22Rv1 (cell line): Measurements from ENCODE around the gene OR8S1.
A peak's percentile ranks its signal among the peaks of the same experiment; 100 is the strongest.
"Not testable (repeated sequence)": the region's sequence is repeated elsewhere in the genome, so short reads cannot be mapped to it uniquely, and the experiment has no call there.

Source experiments
- H3K27ac ChIP-seq: fragments of 450-650 bp; 2 replicates; pipeline ENCODE4 v1.5.1; 2017
- ZFX ChIP-seq: fragments of 450-650 bp; IDR thresholded peaks from 2 replicates; pipeline ENCODE4 v1.6.1; 2017; ENCODE audit warnings: antibody characterized with exemption, borderline replicate concordance
- TF ChIP-seq, protein P1 (sequence below): fragments of 450-650 bp; IDR thresholded peaks from 2 replicates; pipeline ENCODE4 v1.5.1; 2017; ENCODE audit warnings: mild to moderate bottlenecking

The OR8S1 gene

DNA sequence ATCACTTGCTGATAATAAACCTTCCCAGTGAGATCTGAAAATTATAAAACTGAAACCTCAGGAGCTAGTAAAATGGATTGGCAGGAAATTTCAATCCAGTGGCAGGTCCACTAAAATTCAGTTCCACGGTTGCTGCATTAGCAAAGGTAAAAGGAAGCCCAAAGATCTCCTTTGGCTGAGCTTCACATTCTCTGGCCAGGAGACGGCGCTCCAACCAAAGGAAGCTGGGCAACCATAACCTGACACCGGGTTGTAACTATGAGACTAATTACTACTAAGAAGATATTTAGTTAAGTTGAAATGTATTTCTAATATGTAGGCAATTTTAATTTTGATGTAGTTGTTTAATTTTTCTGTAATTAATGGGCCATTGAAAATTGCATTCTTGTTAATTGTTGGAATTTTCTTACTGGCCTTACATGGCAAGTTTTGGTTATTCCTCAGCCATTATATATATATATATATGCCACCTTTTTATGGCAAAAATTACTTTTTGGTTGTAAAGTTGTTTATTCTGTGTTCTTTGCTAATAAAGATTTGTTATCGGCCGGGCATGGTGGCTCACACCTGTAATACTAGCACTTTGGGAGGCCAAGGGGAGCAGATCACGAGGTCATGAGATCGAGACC lies 17.0 kb downstream of the OR8S1 start:
- no peak overlapping the region for H3K27ac ChIP-seq
- TF ChIP-seq, protein P1, sequence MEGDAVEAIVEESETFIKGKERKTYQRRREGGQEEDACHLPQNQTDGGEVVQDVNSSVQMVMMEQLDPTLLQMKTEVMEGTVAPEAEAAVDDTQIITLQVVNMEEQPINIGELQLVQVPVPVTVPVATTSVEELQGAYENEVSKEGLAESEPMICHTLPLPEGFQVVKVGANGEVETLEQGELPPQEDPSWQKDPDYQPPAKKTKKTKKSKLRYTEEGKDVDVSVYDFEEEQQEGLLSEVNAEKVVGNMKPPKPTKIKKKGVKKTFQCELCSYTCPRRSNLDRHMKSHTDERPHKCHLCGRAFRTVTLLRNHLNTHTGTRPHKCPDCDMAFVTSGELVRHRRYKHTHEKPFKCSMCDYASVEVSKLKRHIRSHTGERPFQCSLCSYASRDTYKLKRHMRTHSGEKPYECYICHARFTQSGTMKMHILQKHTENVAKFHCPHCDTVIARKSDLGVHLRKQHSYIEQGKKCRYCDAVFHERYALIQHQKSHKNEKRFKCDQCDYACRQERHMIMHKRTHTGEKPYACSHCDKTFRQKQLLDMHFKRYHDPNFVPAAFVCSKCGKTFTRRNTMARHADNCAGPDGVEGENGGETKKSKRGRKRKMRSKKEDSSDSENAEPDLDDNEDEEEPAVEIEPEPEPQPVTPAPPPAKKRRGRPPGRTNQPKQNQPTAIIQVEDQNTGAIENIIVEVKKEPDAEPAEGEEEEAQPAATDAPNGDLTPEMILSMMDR = peak; percentile 99
- TF ChIP-seq ZFX = no peak

DNA sequence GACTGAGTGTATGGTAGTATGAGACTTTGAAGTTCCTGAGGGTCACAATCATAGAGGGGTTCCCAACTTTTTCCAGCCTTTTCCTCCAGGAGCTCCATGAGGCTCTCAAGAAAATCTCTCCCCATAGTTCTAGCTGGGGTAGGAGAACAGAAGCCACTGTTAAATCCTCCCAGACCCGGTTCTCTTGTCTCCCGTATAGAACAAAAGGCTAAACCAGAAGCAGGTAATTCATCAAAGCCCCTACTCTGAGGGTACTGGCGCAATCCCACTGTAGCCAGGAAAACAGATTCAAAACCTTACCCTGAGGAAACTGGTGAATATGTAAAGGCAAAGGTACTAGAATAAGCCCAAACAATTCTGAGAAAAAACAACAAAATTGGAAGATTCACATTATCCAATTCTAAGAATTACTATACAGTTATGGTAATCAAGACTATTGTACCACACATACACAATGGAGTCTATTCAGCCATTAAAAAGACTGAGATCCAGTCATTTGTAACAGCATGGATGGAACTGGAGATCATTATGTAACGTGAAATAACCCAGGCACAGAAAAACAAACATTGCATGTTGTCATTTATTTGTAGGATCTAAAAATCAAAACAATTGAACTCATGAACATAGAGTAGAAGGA lies 20.5 kb downstream of the OR8S1 start:
- TF ChIP-seq, protein P1 = no peak
- TF ChIP-seq ZFX = no peak
- no peak overlapping the region for H3K27ac ChIP-seq

DNA sequence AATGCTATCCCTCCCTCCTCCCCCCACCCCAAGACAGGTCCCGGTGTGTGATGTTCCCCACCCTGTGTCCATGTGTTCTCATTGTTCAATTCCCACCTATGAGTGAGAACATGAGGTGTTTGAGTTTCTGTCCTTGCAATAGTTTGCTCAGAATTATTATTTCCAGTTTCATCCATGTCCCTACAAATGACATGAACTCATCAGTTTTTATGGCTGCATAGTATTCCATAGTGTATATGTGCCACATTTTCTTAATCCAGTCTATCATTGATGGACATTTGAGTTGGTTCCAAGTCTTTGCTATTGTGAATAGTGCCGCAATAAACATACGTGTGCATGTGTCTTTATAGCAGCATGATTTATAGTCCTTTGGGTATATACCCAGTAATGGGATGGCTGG lies 21.6 kb downstream of the OR8S1 start:
- H3K27ac ChIP-seq = not testable (repeated sequence)

DNA sequence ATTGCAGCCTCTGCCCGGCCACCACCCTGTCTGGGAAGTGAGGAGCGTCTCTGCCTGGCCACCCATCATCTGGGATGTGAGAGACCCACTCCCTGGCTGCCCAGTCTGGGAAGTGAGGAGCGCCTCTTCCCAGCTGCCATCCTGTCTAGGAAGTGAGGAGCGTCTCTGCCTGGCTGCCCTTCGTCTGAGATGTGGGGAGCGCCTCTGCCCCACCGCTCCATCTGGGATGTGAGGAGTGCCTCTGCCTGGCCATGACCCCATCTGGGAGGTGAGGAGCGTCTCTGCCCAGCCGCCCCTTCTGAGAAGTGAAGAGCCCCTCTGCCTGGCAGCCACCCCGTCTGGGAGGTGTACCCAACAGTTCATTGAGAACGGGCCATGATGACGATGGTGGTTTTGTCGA lies 26.2 kb downstream of the OR8S1 start:
- H3K27ac ChIP-seq = not testable (repeated sequence)

DNA sequence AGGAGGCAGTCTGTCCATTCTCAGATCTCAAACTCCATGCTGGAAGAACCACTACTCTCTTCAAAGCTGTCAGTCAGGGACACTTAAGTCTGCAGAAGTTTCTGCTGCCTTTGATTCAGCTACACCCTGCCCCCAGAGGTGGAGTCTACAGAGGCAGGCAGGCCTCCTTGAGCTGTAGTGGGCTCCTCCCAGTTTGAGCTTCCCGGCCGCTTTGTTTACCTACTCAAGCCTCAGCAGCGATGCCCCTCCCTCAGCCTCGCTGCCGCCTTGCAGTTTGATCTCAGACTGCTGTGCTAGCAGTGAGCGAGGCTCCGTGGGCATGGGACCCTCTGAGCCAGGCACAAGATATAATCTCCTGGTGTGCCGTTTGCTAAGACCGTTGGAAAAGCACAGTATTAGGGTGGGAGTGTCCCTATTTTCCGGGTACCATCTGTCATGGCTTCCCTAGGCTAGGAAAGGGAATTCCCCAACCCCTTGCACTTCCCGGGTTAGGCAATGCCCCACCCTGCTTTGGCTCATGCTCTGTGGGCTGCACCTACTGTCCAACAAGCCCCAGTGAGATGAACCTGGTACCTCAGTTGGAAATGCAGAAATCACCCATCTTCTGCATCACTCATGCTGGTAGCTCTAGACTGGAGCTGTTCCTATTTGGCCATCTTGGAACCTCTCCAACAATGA lies 28.4 kb downstream of the OR8S1 start:
- TF ChIP-seq, protein P1 = peak; percentile 26; the same call in 1 of the 2 replicates
- not testable (repeated sequence) for H3K27ac ChIP-seq

DNA sequence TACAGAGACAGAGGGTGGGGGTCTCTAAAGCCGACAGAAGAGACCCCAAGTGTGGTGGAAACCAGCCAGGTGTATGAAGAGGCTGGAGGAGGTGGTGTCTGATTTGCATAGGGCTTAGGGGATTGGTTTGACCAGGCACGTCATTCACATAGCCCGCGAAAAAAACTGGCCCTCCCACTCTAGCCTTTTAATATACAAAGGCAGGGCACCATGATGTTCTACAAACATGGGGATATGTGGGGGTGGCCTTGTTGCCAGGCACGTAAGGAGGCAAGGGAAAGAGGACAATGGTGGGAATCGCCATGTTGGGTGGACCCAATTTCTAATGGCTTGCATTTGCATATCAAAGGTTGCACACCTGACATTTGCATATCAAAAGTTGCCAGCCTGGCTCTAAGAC lies 31.2 kb downstream of the OR8S1 start:
- TF ChIP-seq, protein P1 = no peak
- H3K27ac ChIP-seq = no peak overlapping the region

DNA sequence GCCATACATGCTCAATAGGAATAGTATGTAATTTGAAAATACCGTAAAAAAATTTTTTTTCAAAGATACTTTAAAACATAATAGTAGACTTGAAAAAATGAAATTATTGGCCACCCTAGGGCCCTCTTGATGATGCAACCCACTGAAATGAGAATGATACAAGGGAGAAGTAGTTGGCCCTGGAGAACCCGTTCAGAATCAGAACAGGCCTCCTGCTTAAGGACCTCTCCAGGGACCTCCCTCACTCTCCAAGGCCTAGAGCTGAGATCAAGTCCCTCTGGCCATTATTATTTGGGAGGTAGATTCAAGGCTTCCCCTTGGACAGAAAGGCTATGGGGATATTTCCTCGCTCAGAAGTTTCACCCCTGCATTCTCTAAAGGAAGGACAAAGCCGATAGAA lies 32.5 kb downstream of the OR8S1 start:
- H3K27ac ChIP-seq = no peak overlapping the region
- TF ChIP-seq, protein P1 = no peak
- no peak for TF ChIP-seq ZFX

DNA sequence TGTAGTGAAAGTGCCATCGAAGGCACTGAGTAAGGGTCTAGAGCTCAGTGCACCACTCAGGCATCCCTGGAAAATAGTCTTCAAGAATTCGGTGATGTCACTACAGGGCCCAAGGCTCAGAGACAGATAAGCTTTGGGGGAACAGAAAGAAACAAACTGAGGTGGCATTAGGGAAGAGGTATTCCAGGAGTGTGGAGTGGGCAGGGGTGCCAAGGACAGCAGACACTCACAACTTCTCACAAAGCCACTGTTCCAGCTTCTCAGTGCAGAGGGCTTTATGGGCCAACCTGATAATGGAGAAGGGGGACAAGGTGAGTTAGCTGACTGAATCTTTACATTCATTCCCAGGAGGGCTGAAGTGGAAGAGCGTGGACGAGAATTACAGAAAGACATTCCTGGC lies 42.3 kb downstream of the OR8S1 start:
- H3K27ac ChIP-seq = no peak overlapping the region
- TF ChIP-seq, protein P1 = no peak
- TF ChIP-seq ZFX = no peak
